ENCODE data around the gene TMEM170A. TPM values are rescaled to one million over a fixed set of nuclear protein-coding genes. Genes with fewer than 3 reads are reported as not detected.

Gene TMEM170A
- total and polyA plus RNA-seq, 10 of the 15 experiments (the other 5 are each of a cell fraction or from before 2014, with no cell fraction given): 7.3 to 28.2 (median 20.9) TPM

DNA sequence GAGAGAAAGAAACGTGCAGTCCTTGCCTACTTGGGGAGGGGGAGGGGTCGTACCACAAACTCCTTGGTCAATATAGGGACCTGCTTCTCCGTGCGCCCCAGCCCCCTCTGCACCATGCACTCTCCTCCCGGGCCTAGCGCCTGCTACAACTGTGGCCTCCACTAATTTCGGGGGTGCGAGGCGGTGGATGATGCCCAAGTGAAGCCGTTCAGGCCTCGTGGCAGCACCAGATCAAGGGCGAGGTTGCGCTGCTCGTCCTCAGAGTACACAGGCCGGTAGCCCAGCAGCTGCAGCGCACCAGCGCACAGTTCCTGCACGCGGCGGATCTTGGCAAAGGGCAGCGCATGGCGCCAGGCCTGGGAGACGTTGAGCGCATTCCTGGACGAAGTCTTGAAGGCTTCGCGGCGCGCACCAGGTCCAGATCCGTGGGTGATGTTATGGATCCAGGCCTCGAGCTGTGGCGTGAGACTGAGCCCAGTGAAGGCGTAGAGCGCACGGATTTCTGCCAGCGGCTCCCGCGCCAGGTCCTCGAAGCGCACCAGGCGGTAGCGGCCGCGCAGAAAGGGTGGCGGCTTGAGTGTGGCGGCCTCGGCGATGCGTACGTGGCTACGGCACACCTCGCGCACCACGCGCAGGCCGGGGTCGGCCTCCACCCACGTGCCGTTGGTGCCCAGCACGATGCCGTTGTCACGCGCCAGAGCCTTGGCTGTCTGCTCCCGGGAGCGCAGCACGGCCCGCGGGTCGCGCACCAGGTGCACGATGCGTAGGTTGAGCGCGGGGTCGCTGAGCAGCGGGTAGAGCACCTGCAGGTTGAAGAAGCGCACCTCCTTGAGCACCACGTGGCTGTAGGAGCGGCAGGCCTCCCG, 14.2 kb upstream of the TMEM170A start (continued):
- TF ChIP-seq, protein P1, sequence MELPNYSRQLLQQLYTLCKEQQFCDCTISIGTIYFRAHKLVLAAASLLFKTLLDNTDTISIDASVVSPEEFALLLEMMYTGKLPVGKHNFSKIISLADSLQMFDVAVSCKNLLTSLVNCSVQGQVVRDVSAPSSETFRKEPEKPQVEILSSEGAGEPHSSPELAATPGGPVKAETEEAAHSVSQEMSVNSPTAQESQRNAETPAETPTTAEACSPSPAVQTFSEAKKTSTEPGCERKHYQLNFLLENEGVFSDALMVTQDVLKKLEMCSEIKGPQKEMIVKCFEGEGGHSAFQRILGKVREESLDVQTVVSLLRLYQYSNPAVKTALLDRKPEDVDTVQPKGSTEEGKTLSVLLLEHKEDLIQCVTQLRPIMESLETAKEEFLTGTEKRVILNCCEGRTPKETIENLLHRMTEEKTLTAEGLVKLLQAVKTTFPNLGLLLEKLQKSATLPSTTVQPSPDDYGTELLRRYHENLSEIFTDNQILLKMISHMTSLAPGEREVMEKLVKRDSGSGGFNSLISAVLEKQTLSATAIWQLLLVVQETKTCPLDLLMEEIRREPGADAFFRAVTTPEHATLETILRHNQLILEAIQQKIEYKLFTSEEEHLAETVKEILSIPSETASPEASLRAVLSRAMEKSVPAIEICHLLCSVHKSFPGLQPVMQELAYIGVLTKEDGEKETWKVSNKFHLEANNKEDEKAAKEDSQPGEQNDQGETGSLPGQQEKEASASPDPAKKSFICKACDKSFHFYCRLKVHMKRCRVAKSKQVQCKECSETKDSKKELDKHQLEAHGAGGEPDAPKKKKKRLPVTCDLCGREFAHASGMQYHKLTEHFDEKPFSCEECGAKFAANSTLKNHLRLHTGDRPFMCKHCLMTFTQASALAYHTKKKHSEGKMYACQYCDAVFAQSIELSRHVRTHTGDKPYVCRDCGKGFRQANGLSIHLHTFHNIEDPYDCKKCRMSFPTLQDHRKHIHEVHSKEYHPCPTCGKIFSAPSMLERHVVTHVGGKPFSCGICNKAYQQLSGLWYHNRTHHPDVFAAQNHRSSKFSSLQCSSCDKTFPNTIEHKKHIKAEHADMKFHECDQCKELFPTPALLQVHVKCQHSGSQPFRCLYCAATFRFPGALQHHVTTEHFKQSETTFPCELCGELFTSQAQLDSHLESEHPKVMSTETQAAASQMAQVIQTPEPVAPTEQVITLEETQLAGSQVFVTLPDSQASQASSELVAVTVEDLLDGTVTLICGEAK (IDR thresholded peaks at IDR 0.05; ENCODE audit: borderline replicate concordance): no peak
- no peak for TF ChIP-seq JUND (IDR thresholded peaks at IDR 0.05; ENCODE audit: low read depth, low read length)
- TF ChIP-seq SMAD1 (IDR thresholded peaks at IDR 0.05; ENCODE audit: low read depth, partially characterized antibody): no peak
- TF ChIP-seq MEF2B (IDR thresholded peaks at IDR 0.05; ENCODE audit: partially characterized antibody, poor library complexity, severe bottlenecking): no peak
- TF ChIP-seq KLF5 (IDR thresholded peaks at IDR 0.05; ENCODE audit: partially characterized antibody): no peak
- TF ChIP-seq FOS (IDR thresholded peaks at IDR 0.05; ENCODE audit: borderline replicate concordance, extremely low read depth, insufficient read length): no peak
- no peak for TF ChIP-seq HCFC1 (IDR thresholded peaks at IDR 0.05; ENCODE audit: low read length)
